ENCODE measurements around the gene CPED1.
"Not testable (repeated sequence)": the region's sequence is repeated elsewhere in the genome, so short reads cannot be mapped to it uniquely, and the experiment has no call there.

CPED1 gene

DNA sequence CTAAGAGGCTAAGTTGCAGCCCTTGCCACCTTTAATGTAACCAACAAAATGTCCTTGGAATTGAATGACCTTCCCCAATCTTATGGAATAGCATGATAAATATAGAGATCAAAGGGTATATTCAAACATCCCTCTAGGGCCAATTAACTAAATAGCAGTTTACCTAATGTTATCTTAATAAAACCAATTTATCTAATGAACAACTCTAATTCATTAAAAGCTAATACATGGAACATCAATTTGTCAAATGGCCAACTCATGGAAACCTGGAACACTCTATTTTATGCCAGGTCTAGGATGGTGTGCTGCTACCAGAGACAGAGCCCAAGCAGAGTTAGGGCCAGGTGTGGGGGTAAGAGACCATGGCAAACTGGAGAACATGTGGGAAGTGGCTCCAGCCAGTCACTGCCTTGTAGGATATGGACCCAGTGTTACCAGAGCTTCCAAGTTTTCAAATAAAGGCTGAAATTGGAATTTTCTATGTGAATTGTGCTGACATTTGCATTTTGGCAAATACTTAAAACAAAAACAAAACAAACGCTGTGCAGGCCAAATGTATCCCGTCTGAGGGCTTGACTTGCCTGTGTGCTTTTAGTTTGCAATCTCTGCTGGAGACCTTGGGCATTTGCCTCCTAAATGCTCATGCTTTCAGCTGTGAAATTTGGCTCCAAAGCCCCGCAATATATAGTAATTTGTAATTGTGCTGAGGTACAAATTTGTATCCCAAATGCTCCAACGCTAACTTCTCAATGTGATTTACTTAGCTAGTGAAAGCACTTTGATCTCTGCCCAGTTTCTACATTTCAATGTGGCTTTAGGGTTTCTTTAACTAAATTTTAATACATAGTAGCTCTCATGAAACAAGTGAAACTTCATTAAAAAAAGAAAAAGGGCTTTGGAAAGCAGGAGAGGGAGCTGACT lies 55.1 kb downstream of the CPED1 start:
- no peak for DNase-seq

DNA sequence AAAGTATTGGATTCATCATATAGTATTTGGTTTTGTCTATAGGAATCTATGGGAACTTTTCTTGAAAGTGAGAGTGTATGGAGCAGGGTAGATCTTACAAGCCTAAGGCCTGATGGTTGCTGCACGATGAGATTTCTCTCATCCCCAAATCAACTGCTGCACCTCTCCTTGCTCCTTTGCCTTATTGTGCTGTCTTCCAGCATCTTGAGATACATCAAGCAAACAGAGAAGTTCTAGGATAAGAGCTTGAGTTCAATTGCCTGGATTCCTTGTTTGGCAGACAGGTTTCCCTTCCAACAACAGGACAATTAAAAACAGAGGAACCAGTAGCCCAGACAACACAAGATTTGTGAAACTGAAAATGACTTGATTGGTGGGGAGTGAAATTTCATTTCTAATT lies 56.6 kb downstream of the CPED1 start:
- DNase-seq, result no peak

DNA sequence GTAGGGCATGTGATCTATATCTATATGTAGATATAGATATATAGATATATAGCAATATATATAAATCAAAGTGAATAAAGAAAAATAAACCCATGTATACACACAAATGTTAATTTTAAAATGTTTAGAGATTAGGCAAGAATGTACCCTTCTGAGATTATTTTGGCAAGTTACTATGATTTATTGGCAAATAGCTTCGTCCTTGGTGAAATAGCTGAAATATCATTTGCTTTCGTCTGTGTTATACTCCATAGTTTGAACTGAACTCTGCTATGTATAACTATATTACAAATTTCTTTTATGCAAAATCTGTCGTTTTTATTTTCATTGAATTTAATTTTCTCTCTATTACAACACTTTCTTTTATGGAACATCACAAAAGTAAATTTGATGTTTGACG lies 57.5 kb downstream of the CPED1 start:
- no peak for DNase-seq

DNA sequence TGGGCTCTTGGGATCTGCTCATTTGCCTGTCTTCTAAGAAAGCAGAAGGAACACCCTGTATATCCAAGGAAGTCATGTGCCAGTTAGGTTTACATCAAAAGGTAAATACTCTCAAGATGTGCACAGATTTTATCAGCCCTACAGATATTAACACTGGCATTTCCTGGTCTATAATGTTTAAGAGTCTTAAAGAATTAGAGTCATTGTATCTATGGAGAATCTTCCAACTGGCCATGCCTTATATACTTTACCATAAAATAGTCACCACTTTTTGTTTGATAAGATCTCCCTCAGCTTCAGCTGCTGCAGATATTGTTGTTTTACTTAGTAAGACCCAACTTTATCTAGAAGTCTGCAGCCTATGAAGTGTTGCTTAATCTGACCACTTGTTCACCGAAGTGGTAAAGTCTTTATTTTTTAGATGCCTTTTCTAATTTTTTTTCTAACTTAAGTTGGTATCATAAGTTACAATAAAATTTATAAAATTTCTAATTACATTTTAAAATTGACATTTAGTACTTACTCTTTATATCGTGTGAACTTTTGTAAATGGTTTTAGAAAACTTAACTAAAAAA lies 58.5 kb downstream of the CPED1 start:
- DNase-seq, result no peak

DNA sequence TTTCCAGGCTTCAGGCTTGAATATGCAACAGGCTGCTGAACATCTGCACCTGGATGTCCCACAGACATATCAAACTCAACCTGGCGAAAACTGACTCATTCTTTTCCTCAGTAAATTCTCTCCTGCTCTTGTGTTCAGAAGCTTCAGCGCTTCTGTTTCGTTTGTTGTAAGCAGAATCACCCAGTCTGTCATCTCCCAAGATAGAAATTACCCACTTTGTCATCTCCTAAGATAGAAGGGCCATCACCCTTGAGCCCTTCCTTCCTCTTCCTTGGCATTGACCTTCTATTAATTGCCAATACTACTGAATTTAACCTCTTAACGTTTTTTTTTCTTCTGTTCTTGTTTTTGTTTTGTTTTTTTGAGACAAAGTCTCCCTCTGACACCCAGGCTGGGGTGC lies 59.7 kb downstream of the CPED1 start:
- DNase-seq, result no peak

DNA sequence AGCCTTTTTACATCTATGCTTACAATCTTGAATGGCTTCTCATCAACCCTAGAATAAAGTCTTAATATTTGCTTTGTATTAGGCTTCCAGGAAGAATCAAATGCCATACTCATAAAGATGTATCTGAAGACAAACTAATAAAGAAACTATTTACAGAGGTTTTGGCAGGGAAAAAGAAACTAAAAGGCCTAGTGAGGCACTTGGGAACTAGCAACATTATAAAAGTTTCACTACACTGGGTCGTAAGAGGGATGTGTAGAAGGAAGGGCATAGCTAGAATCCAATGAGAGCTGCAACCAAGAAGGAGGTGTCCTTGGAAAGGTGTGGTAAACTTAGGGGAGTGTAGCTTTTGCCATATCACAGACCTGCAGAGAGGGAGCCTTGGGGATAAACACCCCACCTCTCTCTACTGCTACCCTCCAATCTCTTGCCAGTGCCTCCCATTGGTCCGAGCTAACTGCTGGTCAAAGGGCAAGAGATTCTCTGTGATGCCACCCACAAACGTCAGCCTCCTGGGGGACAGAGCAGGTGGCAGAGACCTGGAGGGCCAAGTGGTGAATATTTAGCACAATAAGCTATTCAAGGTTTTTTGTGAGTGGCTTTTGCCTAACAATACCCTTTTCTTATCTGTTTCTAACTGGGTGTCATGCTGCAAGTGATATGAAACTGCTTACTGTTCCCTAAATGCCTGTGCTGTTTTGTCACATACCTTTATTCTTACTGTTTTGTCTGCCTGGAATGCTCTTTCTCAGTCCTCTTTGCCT lies 60.7 kb downstream of the CPED1 start:
- no peak for DNase-seq

DNA sequence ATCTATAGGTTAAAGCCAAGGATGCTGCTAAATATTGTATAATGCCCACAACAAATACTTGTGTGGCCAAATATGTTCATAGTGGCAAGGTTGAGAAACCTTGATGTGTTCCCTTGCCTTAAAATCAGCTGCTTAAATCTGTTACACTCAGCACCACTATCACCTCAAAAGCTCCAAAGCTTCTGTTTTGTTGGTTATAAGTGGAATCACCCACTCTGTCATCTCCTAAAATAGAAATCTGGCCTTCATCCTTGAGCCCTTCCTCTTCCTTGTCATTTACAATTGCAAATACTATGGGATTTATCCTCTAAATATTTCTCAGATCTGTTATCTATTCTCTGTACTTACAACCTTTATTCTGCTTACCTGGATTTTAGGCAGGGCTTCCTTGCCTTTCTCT lies 61.4 kb downstream of the CPED1 start:
- DNase-seq, result no peak

DNA sequence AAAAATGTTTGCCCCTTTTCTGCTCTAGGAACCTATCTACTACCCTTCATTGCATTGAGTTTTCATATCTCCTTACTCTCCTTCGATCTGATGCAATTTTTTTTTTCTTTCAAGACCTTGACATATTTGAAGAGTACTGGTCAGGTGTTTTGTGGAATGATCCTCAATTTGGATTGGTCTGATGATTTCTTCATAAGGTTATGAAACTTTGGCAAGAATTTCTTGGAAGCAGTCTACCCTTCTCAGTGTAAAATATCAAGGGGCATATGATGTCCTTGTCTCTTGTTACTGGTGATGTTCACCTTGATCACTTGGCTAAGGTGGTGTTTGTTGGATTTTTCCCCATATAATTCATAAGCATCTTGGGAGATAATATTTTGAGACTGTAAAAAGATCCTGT lies 64.7 kb downstream of the CPED1 start:
- no peak for DNase-seq

DNA sequence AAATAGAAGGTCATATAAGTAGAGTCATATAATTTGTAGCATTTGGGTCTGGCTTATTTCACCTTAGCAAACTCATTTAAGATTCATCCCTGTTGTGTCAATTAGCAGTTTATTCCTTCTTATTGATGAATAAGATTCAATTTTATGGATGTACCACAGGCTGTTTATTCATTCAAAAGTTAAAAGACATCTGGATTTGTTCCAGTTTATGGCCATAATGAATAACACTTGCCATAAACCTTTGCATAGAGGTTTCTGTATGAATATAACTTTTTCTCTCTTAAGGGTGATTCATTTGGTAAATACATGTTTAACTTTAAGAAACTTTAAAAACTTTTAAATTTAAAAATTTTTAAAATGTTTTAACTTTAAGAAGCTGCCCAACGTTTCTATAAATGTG lies 66.4 kb downstream of the CPED1 start:
- DNase-seq, result no peak

DNA sequence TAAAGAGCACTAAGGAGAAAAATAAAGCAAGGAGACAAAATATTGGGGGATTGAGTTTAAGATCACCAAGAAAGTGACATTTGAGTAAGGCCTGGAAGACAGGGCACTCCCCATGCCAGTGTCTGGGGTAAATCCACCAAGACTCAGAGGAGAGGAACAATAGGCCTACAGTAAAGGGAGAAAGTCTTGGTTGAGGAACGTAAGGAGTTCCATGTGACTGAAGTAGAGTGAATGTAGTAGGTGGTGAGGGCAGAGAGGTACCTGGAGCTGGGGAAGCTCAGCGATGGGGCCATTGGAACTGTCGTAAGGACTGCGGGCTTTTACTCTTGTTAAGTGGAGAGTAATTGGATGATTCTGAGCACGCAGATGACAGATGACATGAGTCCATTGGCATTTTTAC lies 69.4 kb downstream of the CPED1 start:
- DNase-seq, result no peak

DNA sequence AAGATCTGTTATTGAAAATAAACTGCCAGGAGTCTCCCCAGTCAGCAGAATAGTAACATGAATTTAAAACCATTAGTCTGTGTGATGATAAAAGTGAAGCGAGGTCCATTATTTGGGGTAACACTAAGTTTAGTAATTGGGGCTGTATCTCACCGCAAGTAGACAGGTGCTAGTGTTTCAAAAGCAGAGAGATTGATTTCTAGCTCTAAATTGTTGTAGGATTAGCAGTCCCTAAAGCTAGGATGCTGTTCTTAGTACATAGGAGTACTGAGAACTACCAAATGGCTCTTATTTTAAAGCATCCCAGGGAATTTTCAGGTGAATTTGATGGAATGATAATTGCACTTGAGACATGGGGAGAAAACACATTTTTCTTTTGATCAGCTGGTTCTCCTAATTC lies 70.5 kb downstream of the CPED1 start:
- no peak for DNase-seq

DNA sequence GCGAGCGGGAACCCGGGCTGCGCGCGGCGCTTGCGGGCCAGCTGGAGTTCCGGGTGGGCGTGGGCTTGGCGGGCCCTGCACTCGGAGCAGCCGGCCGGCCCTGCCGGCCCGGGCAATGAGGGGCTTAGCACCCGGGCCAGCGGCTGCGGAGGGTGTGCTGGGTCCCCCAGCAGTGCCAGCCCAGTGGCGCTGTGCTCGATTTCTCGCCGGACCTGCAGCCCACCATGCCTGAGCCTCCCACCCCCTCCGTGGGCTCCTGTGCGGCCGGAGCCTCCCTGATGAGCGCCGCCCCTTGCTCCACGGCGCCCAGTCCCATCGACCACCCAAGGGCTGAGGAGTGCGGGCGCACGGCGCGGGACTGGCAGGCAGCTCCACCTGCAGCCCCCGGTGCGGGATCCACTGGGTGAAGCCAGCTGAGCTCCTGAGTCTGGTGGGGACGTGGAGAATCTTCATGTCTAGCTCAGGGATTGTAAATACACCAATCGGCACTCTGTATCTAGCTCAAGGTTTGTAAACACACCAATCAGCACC lies 71.5 kb downstream of the CPED1 start:
- not testable (repeated sequence) for DNase-seq

DNA sequence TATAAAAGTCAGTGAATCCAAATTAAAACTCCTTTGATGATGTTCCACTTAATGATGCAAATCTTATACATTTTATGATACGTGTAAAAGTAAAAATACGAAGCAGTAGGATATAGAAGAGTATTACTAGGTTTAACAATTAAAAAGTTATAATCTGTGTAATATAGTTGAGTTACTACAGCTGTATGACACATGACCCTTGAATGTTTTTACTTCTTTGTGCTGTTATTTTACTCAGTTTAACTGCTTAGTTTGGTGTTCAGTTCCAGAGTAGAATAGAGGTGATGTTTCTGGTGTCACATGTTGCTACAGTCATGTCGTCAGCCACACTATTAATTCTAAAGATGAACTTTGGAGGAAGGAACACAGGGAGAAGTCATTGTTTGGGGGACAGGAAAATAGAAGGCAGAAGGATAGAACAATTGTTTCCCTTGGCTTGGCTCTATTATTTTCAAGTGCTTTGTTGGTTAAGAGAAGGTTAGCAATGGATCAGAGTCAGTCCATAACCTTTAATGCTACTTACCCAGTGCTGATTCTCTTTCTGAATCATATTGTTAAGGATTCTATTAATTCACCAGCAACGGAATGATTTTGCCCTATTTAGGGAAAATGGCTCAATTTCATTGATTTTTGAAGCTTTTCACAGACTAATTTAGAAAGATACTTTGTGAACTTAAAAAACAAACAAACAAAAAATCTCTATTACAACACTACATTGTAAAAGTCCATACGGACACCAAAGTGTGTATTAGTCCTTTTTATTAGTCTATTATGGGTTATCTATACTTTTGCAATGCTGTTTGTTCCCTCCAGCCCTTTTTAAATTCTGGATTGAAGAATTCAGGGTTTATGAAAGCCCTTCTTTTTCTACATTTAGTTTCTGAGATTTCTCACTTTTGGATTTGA lies 73.4 kb downstream of the CPED1 start:
- no peak for DNase-seq

DNA sequence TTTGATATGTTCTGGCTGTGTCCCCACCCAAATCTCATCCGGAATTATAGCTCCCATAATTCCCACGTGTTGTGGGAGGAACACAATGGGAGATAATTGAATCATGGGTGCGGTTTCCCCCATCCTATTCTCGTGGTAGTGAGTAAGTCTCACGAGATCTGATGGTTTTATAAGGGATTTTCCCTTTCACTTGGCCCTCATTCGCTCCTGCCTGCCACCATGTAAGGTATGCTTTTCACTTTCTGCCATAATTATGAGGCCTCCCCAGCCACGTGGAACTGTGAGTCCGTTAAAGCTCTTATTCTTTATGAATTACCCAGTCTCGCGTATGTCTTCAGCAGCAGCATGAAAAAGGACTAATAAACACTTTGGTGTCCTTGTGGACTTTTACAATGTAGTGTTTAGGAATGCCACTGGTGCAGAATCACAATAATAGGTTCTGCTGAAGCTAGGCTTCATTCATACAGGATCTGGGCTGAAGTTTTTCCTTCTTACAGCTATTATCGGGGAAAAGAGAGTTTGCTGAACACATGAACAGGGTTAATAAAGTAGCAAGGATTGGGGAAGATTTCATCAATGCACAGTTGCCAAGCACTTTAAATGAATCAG lies 74.3 kb downstream of the CPED1 start:
- no peak for DNase-seq

DNA sequence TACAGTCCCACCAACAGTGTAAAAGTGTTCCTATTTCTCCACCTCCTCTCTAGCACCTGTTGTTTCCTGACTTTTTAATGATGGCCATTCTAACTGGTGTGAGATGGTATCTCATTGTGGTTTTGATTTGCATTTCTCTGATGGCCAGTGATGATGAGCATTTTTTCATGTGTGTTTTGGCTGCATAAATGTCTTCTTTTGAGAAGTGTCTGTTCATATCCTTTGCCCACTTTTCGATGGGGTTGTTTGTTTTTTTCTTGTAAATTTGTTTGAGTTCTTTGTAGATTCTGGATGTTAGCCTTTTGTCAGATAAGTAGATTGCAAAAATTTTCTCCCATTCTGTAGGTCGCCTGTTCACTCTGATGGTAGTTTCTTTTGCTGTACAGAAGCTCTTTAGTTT lies 79.2 kb downstream of the CPED1 start:
- DNase-seq, result not testable (repeated sequence)

DNA sequence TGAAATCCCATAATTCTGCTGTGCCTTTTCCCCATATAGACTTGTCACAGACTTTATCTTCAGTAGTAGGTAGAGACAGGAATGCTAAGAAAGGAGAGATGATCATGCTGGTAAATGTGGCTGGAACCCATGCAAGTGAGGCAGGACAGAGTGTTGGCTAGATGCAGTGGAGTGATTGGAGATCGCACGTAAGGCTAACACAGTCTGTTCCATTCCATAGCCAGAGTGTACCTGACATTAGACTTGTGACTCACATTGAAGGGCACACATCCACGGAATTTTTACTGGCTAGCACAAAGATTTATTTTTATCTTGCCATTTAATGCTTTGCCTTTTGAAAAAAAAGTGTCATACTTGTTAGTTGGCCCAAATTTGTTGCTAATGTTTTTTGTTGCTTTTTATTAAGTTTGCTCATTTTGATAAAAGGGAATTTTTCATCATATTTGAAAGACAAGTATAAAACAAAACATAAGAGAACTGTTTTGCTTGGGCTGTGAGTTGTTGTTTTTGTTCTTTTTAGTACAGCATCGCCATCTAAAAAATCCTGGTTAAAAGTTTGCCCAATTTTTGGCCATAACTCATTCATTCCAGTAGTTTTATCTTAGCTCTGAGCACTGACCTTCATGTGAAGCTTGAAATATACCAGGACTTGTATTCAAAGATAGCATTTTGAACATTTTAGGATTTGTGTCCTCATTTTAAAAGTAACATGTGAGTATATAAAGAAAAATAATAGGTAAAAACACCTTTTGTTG lies 81.0 kb downstream of the CPED1 start:
- DNase-seq, result no peak

DNA sequence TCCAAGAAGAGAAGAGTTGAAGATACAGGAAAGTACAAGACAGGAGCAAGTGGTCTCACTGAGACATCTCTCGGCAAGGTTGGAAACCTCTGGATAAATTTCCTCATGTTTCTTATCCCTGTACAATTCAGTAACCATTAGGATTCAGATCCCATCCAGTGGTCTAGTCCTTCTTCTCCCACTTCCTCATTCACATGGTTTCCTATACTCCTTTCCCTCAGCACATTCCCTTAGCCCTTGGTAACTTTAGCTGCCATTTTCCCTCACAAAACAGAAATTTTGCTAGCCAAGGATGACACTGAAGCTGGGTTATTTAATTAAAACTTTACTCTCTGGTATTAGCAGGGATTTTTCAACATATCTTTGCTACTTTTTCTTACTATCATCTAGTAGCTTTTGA lies 82.6 kb downstream of the CPED1 start:
- DNase-seq, result no peak

DNA sequence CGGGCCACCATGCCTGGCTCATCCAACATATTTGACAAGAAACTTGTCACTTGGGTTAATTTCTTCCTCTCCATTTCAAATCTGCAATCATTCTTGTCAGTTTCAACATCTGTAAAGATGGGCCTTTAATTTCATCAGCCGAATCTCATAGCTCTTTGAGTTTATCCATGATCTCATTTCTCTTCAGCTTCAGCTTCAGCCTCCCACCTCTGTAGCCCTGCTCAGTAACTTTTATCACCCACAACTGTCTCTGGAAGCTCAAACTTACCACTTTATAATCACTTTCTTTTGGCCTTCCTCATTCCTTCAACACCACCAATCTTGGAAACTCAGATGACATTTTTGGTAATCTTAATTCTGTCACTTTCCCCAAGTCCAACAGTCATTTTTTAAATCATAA lies 83.2 kb downstream of the CPED1 start:
- no peak for DNase-seq

DNA sequence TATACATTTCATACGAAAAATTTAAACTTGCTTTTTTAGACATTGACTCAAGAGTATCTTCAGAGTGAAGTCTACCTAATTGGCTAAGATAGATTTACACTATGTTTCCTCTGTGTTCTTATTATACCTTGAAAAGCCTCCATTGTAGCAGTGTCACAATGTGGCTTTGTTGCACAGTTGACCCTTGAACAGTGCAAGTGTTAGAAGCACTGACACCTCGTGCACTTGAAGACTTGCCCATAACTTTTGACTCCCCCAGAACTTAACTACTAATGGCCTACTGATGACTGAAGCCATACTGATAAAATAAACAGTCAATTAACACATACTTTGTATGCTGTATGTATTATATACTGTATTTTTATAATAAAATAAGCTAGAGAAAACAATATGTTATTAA lies 84.3 kb downstream of the CPED1 start:
- no peak for DNase-seq

DNA sequence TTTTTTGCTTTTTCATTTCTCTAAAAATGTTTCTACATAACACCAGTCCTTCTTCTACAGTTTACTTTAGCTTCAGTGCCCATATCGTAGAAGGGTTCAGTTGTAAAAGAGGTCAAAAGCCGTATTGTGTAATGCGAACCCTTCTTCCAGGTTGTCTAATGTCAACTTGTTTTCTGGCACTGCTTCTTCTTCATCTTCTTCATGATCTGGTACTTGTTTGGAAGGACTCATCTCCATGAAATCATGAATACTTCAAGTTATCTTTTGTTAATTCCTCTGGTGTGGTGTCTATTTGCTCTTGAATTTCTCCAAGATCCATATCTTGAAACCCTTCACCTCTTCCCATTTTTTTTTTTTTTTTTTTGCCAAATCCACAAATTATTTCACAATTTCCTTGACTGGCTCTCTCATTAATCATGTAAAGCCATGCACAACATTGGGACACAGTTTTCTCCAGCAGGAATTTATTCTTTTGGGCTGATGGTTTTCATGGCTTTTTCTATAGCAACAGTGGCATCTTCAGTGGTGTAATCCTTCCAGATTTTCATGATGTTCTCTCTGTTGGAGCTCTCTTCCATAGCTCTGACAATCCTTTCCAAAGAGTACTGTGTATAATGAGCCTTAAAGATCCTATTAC lies 85.1 kb downstream of the CPED1 start:
- DNase-seq, result no peak

DNA sequence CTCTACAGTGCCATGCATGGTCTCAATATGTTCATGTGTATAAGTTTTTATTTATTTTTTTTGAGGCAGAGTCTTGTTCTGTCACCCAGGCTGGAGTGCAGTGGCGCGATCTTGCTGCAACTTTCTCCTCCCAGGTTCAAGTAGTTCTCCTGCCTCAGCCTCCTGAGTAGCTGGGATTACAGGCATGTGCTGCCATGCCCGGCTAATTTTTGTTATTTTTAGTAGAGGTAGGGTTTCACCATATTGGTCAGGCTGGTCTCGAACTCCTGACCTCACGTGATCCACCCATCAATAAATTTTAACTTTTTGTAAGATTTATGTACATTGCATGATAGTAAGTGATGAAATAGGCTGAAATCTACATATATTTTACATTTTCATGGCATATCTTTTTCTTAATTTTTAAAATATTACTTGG lies 86.9 kb downstream of the CPED1 start:
- not testable (repeated sequence) for DNase-seq
